Breast epithelium (tissue), 4 donors: Measurements from ENCODE around the gene PNP. TPM values are rescaled to one million over a fixed set of nuclear protein-coding genes. Genes with fewer than 3 reads are reported as not detected.

Experiments used
- DNase-seq, 2 donors: peaks; one replicate each; pipeline ENCODE4 v3.0.0-alpha.2; 2019; ENCODE audit warnings: low spot score in 2 of 2
- H3K27ac ChIP-seq, 2 donors: fragments of 200-600 bp; sonication (generic) in 1 of 2; one replicate each; pipeline ENCODE4 v1.5.1; 2016 to 2019; ENCODE audit warnings: mild to moderate bottlenecking in 1 of 2
- H3K27me3 ChIP-seq, 2 donors: fragments of 200-600 bp; sonication (generic) in 1 of 2; one replicate each; pipeline versions ENCODE4 v1.5.1 to v1.6.0; 2017 to 2019; ENCODE audit warnings: control low read depth in 1 of 2, mild to moderate bottlenecking in 1 of 2
- H3K36me3 ChIP-seq: fragments of 200-600 bp; one replicate; pipeline ENCODE4 v1.5.1; 2019
- H3K4me1 ChIP-seq, 2 donors: fragments of 200-600 bp; sonication (generic); one replicate each; pipeline ENCODE4 v1.5.1; 2016 to 2019; ENCODE audit warnings: control low read depth in 1 of 2
- H3K4me3 ChIP-seq, 3 donors: fragments of 200-600 bp; sonication (generic); 1 replicate in 2 of 3; 2 replicates in 1 of 3; pipeline ENCODE4 v1.5.1; 2016 to 2019; ENCODE audit warnings: mild to moderate bottlenecking in 3 of 3, moderate library complexity in 2 of 3
- H3K9me3 ChIP-seq, 2 donors: fragments of 200-600 bp; sonication (generic) in 1 of 2; one replicate each; pipeline ENCODE4 v1.5.1; 2016 to 2019; ENCODE audit warnings: control low read depth in 1 of 2
- POLR2A ChIP-seq: fragments of 450-650 bp; IDR thresholded peaks from one replicate; pipeline ENCODE4 v1.6.1; 2016; ENCODE audit warnings: antibody characterized with exemption, mild to moderate bottlenecking, moderate library complexity
- POLR2AphosphoS5 ChIP-seq, 3 donors: sonication (generic); formaldehyde crosslinking; IDR thresholded peaks; one replicate each; pipeline ENCODE4 v1.6.1; 2017; ENCODE audit warnings: antibody characterized with exemption in 3 of 3
- intact Hi-C: fragments of 100-400 bp; cut with DNase I; formaldehyde crosslinking; loops from one replicate; pipeline ENCODE4 v1.15.1; 2023; ENCODE audit warnings: low total_unique reads
- total RNA-seq, 3 donors: library from RNA; depleted of rRNA; stranded (reverse); fragments of >200 nt; gene quantifications; one replicate each; pipeline ENCODE4 v1.1.0, GENCODE V29; 2016
- TF ChIP-seq, protein P1 (sequence below), 3 donors: fragments of 450-650 bp; IDR thresholded peaks; one replicate each; pipeline ENCODE4 v1.5.1; 2016 to 2017; ENCODE audit warnings: antibody characterized with exemption in 3 of 3, mild to moderate bottlenecking in 3 of 3, moderate library complexity in 3 of 3

The PNP gene
- total RNA-seq, 3 donors from 2014 or later: 26.4 to 60.0 (median 38.8) TPM

GRCh38 chr14:20455355-20456300, 13.6 kb upstream of the PNP start:
- H3K27ac ChIP-seq: peak overlapping the region; percentile 94 to 95
- no peaks in the 10 kb centered on the region for H3K27me3 ChIP-seq
- intact Hi-C loops: loop anchor here (10.0 kb wide), 1 partner anchor 149 kb away; no protein-coding TSS in a partner anchor
- no peak for TF ChIP-seq POLR2A
- TF ChIP-seq, protein P1, sequence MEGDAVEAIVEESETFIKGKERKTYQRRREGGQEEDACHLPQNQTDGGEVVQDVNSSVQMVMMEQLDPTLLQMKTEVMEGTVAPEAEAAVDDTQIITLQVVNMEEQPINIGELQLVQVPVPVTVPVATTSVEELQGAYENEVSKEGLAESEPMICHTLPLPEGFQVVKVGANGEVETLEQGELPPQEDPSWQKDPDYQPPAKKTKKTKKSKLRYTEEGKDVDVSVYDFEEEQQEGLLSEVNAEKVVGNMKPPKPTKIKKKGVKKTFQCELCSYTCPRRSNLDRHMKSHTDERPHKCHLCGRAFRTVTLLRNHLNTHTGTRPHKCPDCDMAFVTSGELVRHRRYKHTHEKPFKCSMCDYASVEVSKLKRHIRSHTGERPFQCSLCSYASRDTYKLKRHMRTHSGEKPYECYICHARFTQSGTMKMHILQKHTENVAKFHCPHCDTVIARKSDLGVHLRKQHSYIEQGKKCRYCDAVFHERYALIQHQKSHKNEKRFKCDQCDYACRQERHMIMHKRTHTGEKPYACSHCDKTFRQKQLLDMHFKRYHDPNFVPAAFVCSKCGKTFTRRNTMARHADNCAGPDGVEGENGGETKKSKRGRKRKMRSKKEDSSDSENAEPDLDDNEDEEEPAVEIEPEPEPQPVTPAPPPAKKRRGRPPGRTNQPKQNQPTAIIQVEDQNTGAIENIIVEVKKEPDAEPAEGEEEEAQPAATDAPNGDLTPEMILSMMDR (IDR thresholded peaks at IDR 0.05): no peak
- no peak for TF ChIP-seq POLR2AphosphoS5 (IDR thresholded peaks at IDR 0.05)
- DNase-seq: peak in 1 of 2 donors; percentile 55
- H3K36me3 ChIP-seq: peaks cover 22% of the 10 kb centered on the region
- no peaks in the 10 kb centered on the region for H3K9me3 ChIP-seq
- peaks cover 0 to 11% of the 10 kb centered on the region in 2 donors for H3K4me1 ChIP-seq
- peak overlapping the region; percentile 60 to 85 (median 76) for H3K4me3 ChIP-seq

DNA sequence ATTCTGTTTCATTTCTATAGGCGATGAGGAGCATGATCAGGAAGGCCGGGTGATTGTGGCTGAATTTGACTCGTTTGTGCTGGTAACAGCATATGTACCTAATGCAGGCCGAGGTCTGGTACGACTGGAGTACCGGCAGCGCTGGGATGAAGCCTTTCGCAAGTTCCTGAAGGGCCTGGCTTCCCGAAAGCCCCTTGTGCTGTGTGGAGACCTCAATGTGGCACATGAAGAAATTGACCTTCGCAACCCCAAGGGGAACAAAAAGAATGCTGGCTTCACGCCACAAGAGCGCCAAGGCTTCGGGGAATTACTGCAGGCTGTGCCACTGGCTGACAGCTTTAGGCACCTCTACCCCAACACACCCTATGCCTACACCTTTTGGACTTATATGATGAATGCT, 12.2 kb upstream of the PNP start:
- no peak for DNase-seq
- H3K9me3 ChIP-seq: no peaks in the 10 kb centered on the region
- no peaks in the 10 kb centered on the region for H3K27me3 ChIP-seq
- peaks cover 22% of the 10 kb centered on the region for H3K36me3 ChIP-seq
- intact Hi-C loops: loop anchor here (10.0 kb wide), 1 partner anchor 148 kb away; no protein-coding TSS in a partner anchor
- H3K27ac ChIP-seq: no peak overlapping the region
- H3K4me1 ChIP-seq: peaks cover 0 to 12% of the 10 kb centered on the region in 2 donors
- TF ChIP-seq POLR2AphosphoS5 (IDR thresholded peaks at IDR 0.05) (no peak), POLR2A (no peak)
- TF ChIP-seq, protein P1 (IDR thresholded peaks at IDR 0.05): no peak
- H3K4me3 ChIP-seq: no peak overlapping the region

- Histone ChIP-seq H3K27me3 (no peaks in the 10 kb centered on the region), H3K36me3 (peaks cover 22% of the 10 kb centered on the region), H3K4me1 (peaks cover 0 to 12% of the 10 kb centered on the region in 2 donors), H3K4me3 (no peak overlapping the region), H3K9me3 (no peaks in the 10 kb centered on the region), H3K27ac (peak overlapping the region; percentile 30 to 35)
- no peak for DNase-seq
- TF ChIP-seq POLR2A (no peak), POLR2AphosphoS5 (IDR thresholded peaks at IDR 0.05) (no peak)
- TF ChIP-seq, protein P1 (IDR thresholded peaks at IDR 0.05): no peak
- intact Hi-C loops: loop anchor here (10.0 kb wide), 1 partner anchor 147 kb away; no protein-coding TSS in a partner anchor
Measured at GRCh38 chr14:20458031-20458789, 11.0 kb upstream of the PNP start.

GRCh38 chr14:20460458-20461224, 8.6 kb upstream of the PNP start:
- TF ChIP-seq POLR2A: no peak
- no peak for TF ChIP-seq POLR2AphosphoS5 (IDR thresholded peaks at IDR 0.05)
- TF ChIP-seq, protein P1 (IDR thresholded peaks at IDR 0.05): no peak
- Histone ChIP-seq H3K9me3 (no peaks in the 10 kb centered on the region), H3K4me1 (peaks cover 0 to 12% of the 10 kb centered on the region in 2 donors), H3K27ac (peak overlapping the region; percentile 96 to 98), H3K27me3 (no peaks in the 10 kb centered on the region), H3K4me3 (peak overlapping the region; percentile 95 to 99 (median 99)), H3K36me3 (peaks cover 22% of the 10 kb centered on the region)
- peak in 1 of 2 donors; percentile 34 for DNase-seq
- intact Hi-C loops: no loop called here
